ENCODE measurements around the gene SSNA1.

Gene SSNA1

GRCh38 chr9:137148242-137148641 is 40.2 kb upstream of the SSNA1 start:
- H3K4me3 ChIP-seq (ENCODE audit: low read depth, low read length) = no peak overlapping the region
- TF ChIP-seq CTCF (IDR thresholded peaks at IDR 0.05; ENCODE audit: control insufficient read depth, extremely low read depth, insufficient read depth) = no peak
- DNase-seq (ENCODE audit: low read depth) = no peak

GRCh38 chr9:137148661-137149060 is 39.8 kb upstream of the SSNA1 start:
- no peak for DNase-seq (ENCODE audit: low read depth)
- TF ChIP-seq CTCF (IDR thresholded peaks at IDR 0.05; ENCODE audit: control insufficient read depth, extremely low read depth, insufficient read depth) = no peak
- no peak overlapping the region for H3K4me3 ChIP-seq (ENCODE audit: low read depth, low read length)

GRCh38 chr9:137149363-137149762 is 39.1 kb upstream of the SSNA1 start:
- peak overlapping the region; percentile 4 for H3K4me3 ChIP-seq (ENCODE audit: low read depth, low read length)
- no peak for DNase-seq (ENCODE audit: low read depth)
- TF ChIP-seq CTCF (IDR thresholded peaks at IDR 0.05; ENCODE audit: control insufficient read depth, extremely low read depth, insufficient read depth) = no peak

- H3K4me3 ChIP-seq (ENCODE audit: low read depth, low read length) = peak overlapping the region; percentile 4
- DNase-seq (ENCODE audit: low read depth) = peak; percentile 79
- no peak for TF ChIP-seq CTCF (IDR thresholded peaks at IDR 0.05; ENCODE audit: control insufficient read depth, extremely low read depth, insufficient read depth)
Measured at GRCh38 chr9:137149942-137150616, 38.4 kb upstream of the SSNA1 start.

- TF ChIP-seq CTCF (IDR thresholded peaks at IDR 0.05; ENCODE audit: control insufficient read depth, extremely low read depth, insufficient read depth) = no peak
- peak; percentile 70 for DNase-seq (ENCODE audit: low read depth)
- H3K4me3 ChIP-seq (ENCODE audit: low read depth, low read length) = no peak overlapping the region
Measured at GRCh38 chr9:137150617-137151457, 37.6 kb upstream of the SSNA1 start.

- no peak for DNase-seq (ENCODE audit: low read depth)
- TF ChIP-seq CTCF (IDR thresholded peaks at IDR 0.05; ENCODE audit: control insufficient read depth, extremely low read depth, insufficient read depth) = no peak
- no peak overlapping the region for H3K4me3 ChIP-seq (ENCODE audit: low read depth, low read length)
Measured at GRCh38 chr9:137152844-137153405, 35.6 kb upstream of the SSNA1 start.
